IMR-90 (cell line): ENCODE results near the gene SPDEF.

Source experiments
- BHLHE40 ChIP-seq: fragments of 150-350 bp; IDR thresholded peaks from 2 replicates; pipeline ENCODE4 v1.6.1; 2016; ENCODE audit warnings: mild to moderate bottlenecking, low read depth, low read length
- CHD1 ChIP-seq: IDR thresholded peaks from 2 replicates; pipeline ENCODE4 v1.6.1; 2012; ENCODE audit warnings: low read depth, low read length, improper control_type of control experiment
- CTCF ChIP-seq: conservative IDR thresholded peaks from 2 replicates; pipeline ENCODE4 v1.5.1; 2012; ENCODE audit warnings: mild to moderate bottlenecking, low read depth, low read length, improper control_type of control experiment
- MAZ ChIP-seq: IDR thresholded peaks from 2 replicates; pipeline ENCODE4 v1.6.1; 2012; ENCODE audit warnings: low read depth, mild to moderate bottlenecking, low read length, improper control_type of control experiment, moderate library complexity, borderline replicate concordance
- MXI1 ChIP-seq: IDR thresholded peaks from 2 replicates; pipeline ENCODE4 v1.6.1; 2012; ENCODE audit warnings: low read depth, mild to moderate bottlenecking, low read length, moderate library complexity, borderline replicate concordance
- POLR2A ChIP-seq: IDR thresholded peaks from 2 replicates; pipeline ENCODE4 v1.6.1; 2012; ENCODE audit warnings: mild to moderate bottlenecking, low read depth, low read length
- RAD21 ChIP-seq: IDR thresholded peaks from 2 replicates; pipeline ENCODE4 v1.6.1; 2012; ENCODE audit warnings: low read length, improper control_type of control experiment
- RCOR1 ChIP-seq: IDR thresholded peaks from 2 replicates; pipeline ENCODE4 v1.6.1; 2012; ENCODE audit warnings: mild to moderate bottlenecking, low read length, improper control_type of control experiment; ENCODE audit not compliant: insufficient replicate concordance
- SMC3 ChIP-seq: fragments of 150-350 bp; IDR thresholded peaks from 2 replicates; pipeline ENCODE4 v1.6.1; 2016; ENCODE audit warnings: low read depth, mild to moderate bottlenecking, antibody characterized with exemption, low read length, moderate library complexity

GRCh38 chr6:34511214-34511914 lies 44.8 kb downstream of the SPDEF start:
- no peak for TF ChIP-seq CTCF
- no peak for TF ChIP-seq MAZ
- TF ChIP-seq BHLHE40: no peak
- TF ChIP-seq CHD1: no peak
- TF ChIP-seq MXI1: no peak
- TF ChIP-seq SMC3: no peak
- no peak for TF ChIP-seq RAD21
- no peak for TF ChIP-seq RCOR1
- no peak for TF ChIP-seq POLR2A
